Esophagus muscularis mucosa (tissue), 4 donors: ENCODE data around the gene MAVS.

Experiments
- CTCF ChIP-seq, 3 experiments: fragments of 200-600 bp in 2 of 3; fragments of 450-650 bp in 1 of 3; sonication (generic) in 2 of 3; IDR thresholded peaks; one replicate each; pipeline ENCODE4 v1.5.1; 2017 to 2019; ENCODE audit warnings: antibody characterized with exemption in 3 of 3, mild to moderate bottlenecking in 2 of 3, moderate library complexity in 1 of 3
- EP300 ChIP-seq: sonication (generic); formaldehyde crosslinking; IDR thresholded peaks from one replicate; pipeline ENCODE4 v1.6.1; 2017; ENCODE audit warnings: antibody characterized with exemption
- POLR2A ChIP-seq: fragments of 450-650 bp; IDR thresholded peaks from one replicate; pipeline ENCODE4 v1.6.1; 2017; ENCODE audit warnings: antibody characterized with exemption, moderate library complexity, mild to moderate bottlenecking, low read depth

- TF ChIP-seq CTCF (IDR thresholded peaks at IDR 0.05), result no peak
- TF ChIP-seq POLR2A, result no peak
- TF ChIP-seq EP300, result no peak
Observed at GRCh38 chr20:3873507-3873906, 26.9 kb downstream of the MAVS start.
